ENCODE results near the gene TTLL11. TPM values are rescaled to one million over a fixed set of nuclear protein-coding genes. Genes with fewer than 3 reads are reported as not detected.

The TTLL11 gene
- total RNA-seq, result 10 to 100 TPM in 3 of 4 donors, 1 to 10 TPM in 1; 9.1 to 47.4 (median 11.3) TPM

- peak within 1 kb of the TSS; percentile 81 to 93 (median 88) for H3K27ac ChIP-seq
- H3K9me3 ChIP-seq, result no peaks in the 10 kb centered on the region
- peaks cover 8% of the 10 kb centered on the region for H3K27me3 ChIP-seq
- DNase-seq, result peak; percentile 98
- peak within 1 kb of the TSS; percentile 70 to 97 (median 79) for H3K4me3 ChIP-seq
- no peaks in the 10 kb centered on the region for H3K36me3 ChIP-seq
- intact Hi-C loops (cut with DNase I; ENCODE audit: low total_unique reads), result no loop called here
- in situ Hi-C loops (cut with MboI; ENCODE audit: low pct_ligation_motif_present in 1 of 4, low pct_unique_long_range_greater_than_20kb in 1 of 4, low sequenced_read_pairs in 3 of 4), result no loop called here
- TF ChIP-seq POLR2AphosphoS5 (IDR thresholded peaks at IDR 0.05), result peak; percentile 90 to 91 (median 91)
- peak; percentile 1 for TF ChIP-seq POLR2A (IDR thresholded peaks at IDR 0.05)
- no peak for TF ChIP-seq CTCF (IDR thresholded peaks at IDR 0.05)
- peak; percentile 48 for TF ChIP-seq EP300 (IDR thresholded peaks at IDR 0.05; ENCODE audit: low read depth)
- WGBS, 2 donors (ENCODE audit: low coverage in 1 of 2), result 0% methylated on average over 56 of the region's 98 CpGs; no CpG with 5 or more reads in 1 of the 2 donors
- peaks cover 24 to 32% (median 27%) of the 10 kb centered on the region in 4 donors for H3K4me1 ChIP-seq
Measured at GRCh38 chr9:122092611-122093506, at the start of gene TTLL11. TTLL11 (minus strand) TSS chr9:122093308; CDS start chr9:122093148, 160 bp downstream.

- intact Hi-C loops (cut with DNase I; ENCODE audit: low total_unique reads), result no loop called here
- H3K27ac ChIP-seq, result no peak overlapping the region
- peaks cover 0 to 42% (median 14%) of the 10 kb centered on the region in 4 donors for H3K36me3 ChIP-seq
- H3K4me3 ChIP-seq, result no peak overlapping the region
- DNase-seq, result no peak
- TF ChIP-seq EP300 (IDR thresholded peaks at IDR 0.05; ENCODE audit: low read depth) (no peak), POLR2AphosphoS5 (IDR thresholded peaks at IDR 0.05) (no peak), CTCF (IDR thresholded peaks at IDR 0.05) (no peak), POLR2A (IDR thresholded peaks at IDR 0.05) (no peak)
- no peaks in the 10 kb centered on the region for H3K27me3 ChIP-seq
- WGBS, 2 donors (ENCODE audit: low coverage in 1 of 2), result 90 to 93% methylated on average over 5 of the region's 5 CpGs
- H3K9me3 ChIP-seq, result no peaks in the 10 kb centered on the region
- in situ Hi-C loops (cut with MboI; ENCODE audit: low pct_ligation_motif_present in 1 of 4, low pct_unique_long_range_greater_than_20kb in 1 of 4, low sequenced_read_pairs in 3 of 4), result loop anchor here in 1 of 4 donors (25.0 kb wide), 1 partner anchor 321 kb away; no protein-coding TSS in a partner anchor
- peaks cover 0 to 8% (median 0%) of the 10 kb centered on the region in 4 donors for H3K4me1 ChIP-seq
Measured at GRCh38 chr9:122141671-122142070, 48.6 kb upstream of the TTLL11 start.

- Histone ChIP-seq H3K27ac (no peak overlapping the region), H3K36me3 (peaks cover 0 to 31% (median 9%) of the 10 kb centered on the region in 4 donors), H3K4me1 (peaks cover 0 to 8% (median 0%) of the 10 kb centered on the region in 4 donors), H3K4me3 (no peak overlapping the region), H3K9me3 (no peaks in the 10 kb centered on the region), H3K27me3 (no peaks in the 10 kb centered on the region)
- no peak for DNase-seq
- TF ChIP-seq POLR2AphosphoS5 (IDR thresholded peaks at IDR 0.05), result no peak
- no peak for TF ChIP-seq EP300 (IDR thresholded peaks at IDR 0.05; ENCODE audit: low read depth)
- no peak for TF ChIP-seq POLR2A (IDR thresholded peaks at IDR 0.05)
- TF ChIP-seq CTCF (IDR thresholded peaks at IDR 0.05), result no peak
- 67 to 70% methylated on average over 7 to 8 of the region's 8 CpGs for WGBS, 2 donors (ENCODE audit: low coverage in 1 of 2)
- in situ Hi-C loops (cut with MboI; ENCODE audit: low pct_ligation_motif_present in 1 of 4, low pct_unique_long_range_greater_than_20kb in 1 of 4, low sequenced_read_pairs in 3 of 4) (loop anchor here in 1 of 4 donors (25.0 kb wide), 1 partner anchor 322 kb away; no protein-coding TSS in a partner anchor), intact Hi-C loops (cut with DNase I; ENCODE audit: low total_unique reads) (no loop called here)
Measured at GRCh38 chr9:122140368-122141193, 47.5 kb upstream of the TTLL11 start.

All from transverse colon (tissue), 4 donors.